GM19395 (cell line): ENCODE results near the gene DISP3.

Source experiments
- ATAC-seq: cut with Tn5 transposase; IDR thresholded peaks from one replicate; pipeline ENCODE4 v1.9.1; 2021; ENCODE audit warnings: mild to moderate bottlenecking, moderate library complexity; ENCODE audit not compliant: unreplicated experiment

The DISP3 gene

DNA sequence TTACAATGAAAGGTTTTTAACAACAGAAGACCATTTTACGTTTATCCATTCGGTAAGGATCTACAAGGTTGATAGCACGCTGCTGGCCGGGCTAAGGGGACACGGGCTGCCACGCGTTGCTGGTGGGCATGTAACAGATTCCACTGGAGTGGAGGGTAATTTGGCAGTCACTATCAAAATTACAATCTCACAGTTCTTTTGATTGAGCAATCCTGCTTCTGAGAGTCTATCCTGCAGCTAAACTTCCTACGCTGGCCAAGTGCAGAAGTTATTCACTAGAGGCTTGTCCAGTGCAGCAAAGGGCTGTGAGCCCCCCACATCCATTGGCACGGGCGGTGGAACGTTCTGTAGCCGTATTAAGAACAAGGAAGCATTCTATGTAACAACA is 61.8 kb downstream of the DISP3 start:
- ATAC-seq = no peak

DNA sequence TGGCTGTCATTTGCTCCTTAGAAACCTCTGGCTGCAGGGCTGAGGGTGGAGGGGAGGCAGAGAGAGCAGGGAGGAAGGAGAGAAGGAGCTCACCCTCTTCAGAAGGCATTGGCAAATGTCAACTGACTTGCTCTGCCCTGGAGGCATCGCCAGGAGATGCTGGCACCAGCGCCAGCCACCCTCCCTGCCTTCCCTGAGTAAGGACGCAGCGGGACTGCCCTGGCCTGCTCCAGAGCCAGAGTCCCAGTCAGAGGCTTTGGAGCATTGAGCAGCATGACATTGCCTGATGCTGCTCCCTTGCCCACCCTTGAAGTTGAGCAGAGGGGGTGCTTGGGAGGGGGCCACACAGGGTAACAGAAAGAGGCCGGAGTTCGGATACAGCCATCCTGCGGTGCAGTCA is 62.3 kb downstream of the DISP3 start:
- ATAC-seq = no peak

GRCh38 chr1:11541956-11542355 is 63.0 kb downstream of the DISP3 start:
- no peak for ATAC-seq

GRCh38 chr1:11543392-11543791 is 64.4 kb downstream of the DISP3 start:
- ATAC-seq = no peak

GRCh38 chr1:11543796-11544195 is 64.8 kb downstream of the DISP3 start:
- no peak for ATAC-seq

- ATAC-seq = no peak
These were observed 67.5 kb downstream of the DISP3 start for GRCh38 chr1:11546456-11546855.

DNA sequence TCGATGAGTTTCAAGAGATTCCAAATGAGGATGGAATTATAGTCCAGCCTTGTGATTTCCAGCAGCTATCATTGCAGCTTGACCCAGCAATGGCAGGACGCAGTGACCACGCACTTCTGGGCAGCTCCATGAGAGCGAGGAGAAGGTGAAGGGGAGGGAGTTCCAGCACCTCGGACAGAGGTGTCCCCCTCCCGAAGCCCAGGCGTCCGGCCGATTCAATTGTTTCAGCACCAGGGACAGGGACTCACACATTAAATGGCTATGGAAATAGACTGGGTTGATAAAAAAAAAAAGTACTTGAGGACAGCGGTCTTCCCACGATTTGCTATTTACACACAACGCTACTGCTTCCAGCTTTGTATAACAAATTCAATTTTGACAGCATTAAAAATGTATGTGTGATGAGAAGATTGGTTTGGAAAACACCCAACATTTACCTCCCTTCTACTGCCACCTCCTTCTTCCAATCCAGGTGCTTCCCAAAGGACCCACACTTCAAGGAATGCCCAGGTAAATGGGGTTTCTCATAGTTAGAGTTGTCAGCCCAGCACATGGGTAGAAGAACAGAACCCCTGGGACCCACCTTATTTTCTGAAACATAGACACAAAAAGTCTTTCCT is 71.8 kb downstream of the DISP3 start:
- ATAC-seq = no peak

- ATAC-seq = no peak
These were observed 79.3 kb downstream of the DISP3 start for GRCh38 chr1:11558276-11558675.

DNA sequence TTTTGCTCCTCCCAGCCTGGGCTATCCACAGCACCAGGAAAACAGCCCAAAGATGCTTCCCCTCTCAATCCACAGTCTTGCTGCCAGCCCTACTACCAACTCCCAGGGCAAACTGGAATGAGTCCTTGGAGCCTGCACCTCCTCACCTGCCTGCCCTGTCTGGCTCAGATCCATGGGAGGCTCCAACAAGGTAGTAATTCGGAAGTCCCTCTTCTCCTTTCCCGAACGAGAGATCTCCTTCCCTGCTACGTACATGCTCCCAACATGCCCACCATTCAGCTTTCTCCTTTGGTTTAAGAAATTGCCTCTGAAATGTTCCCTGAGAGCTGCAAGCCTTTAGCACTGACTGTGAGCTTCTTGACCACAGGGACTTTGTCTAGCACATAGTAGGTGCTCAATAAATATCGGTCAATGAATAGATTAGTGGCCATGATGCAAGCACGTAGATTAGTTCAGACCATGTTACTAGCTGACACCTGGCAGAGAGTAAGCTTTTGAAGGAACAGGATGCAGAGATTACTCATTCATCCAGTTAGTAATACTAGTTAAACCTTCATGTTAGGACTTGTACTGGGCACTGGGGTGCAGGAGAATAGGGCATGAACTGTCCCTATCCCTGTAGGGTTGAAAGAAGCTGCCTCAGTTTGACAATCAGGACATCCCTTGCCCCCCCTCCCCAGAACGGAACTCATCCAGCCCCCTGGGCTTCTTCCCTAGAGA is 80.1 kb downstream of the DISP3 start:
- no peak for ATAC-seq

DNA sequence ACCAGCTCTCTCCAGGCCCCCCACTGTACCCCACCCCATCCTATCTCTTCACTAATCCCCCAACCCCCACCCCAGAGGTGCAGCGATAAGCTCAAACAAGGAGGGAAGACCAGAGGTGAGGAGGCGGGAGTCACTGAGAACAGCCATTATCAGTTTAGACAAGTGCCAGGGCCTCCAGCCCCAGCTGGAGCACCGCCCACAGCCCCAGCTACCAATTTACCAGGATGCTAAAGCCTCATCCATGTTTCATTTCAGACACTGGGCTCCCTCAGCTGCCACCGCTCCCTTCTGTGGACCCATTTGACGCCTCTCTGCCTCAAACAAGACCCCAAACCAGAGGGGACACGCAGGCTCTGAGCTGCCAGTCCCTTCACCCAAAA is 80.6 kb downstream of the DISP3 start:
- ATAC-seq = no peak

GRCh38 chr1:11560061-11560460 is 81.1 kb downstream of the DISP3 start:
- no peak for ATAC-seq

- ATAC-seq = no peak
These were observed 82.8 kb downstream of the DISP3 start for GRCh38 chr1:11561740-11562139.

DNA sequence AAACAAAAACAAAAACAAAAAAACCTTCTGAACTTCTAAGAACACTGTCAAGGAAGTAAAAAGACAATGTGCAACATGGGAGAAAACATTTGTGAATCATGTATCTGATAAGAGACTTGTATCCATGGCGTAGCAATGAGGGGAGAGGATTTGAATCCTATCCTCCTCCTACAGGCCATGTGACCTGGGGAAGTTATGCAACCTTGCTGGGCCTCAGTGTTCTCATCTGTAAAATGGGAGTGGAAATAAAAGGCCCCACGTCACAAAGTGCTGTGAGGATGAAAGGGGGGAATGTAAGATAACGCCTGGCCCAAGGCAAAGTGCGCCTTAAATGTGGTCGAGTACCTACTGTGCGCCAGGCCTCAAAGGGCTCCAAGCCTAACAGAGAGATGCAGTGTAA is 83.7 kb downstream of the DISP3 start:
- ATAC-seq = no peak

GRCh38 chr1:11563560-11564069 is 84.7 kb downstream of the DISP3 start:
- no peak for ATAC-seq

DNA sequence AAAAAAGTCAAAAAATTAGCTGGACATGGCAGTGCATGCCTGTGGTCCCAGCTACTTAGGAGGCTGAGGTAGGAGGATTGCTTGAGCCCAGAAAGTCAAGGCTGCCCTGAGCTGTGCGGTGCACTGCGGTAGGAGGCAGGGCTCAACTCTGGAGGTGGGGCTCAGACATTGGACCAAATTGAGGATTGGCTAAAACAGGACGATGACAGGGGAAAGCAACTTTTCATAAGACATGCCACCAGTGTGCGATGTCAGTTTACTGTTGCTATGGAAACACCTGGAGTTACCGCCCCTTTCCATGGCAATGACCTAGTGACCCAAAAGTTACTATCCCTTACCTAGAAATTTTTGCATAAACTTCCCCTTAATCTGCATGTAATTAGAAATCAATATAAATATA is 85.3 kb downstream of the DISP3 start:
- no peak for ATAC-seq

- ATAC-seq = no peak
These were observed 87.3 kb downstream of the DISP3 start for GRCh38 chr1:11566042-11566850.

- no peak for ATAC-seq
These were observed 88.5 kb downstream of the DISP3 start for GRCh38 chr1:11567244-11568065.

DNA sequence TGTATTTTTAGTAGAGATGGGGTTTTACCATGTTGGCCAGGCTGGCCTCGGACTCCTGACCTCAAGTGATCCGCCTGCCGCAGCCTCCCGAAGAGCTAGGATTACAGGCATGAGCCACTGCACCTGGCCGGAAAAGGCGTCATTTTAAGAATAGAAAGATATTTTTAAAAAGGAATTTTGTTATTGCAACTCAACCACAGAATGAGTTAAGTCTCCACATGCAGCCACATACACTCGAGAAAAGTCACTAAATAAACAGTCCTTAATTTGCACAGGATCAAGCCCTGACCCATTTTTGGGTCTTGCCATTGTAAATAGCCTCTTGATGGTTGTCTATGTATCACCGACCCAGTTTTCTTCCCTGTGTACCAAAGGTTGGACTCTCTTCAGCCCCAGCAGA is 89.7 kb downstream of the DISP3 start:
- no peak for ATAC-seq

GRCh38 chr1:11569551-11569950 is 90.6 kb downstream of the DISP3 start:
- ATAC-seq = no peak

- ATAC-seq = no peak
These were observed 91.0 kb downstream of the DISP3 start for GRCh38 chr1:11569954-11570353.

GRCh38 chr1:11570821-11571380 is 91.9 kb downstream of the DISP3 start:
- no peak for ATAC-seq
